AG04450 (cell line): Measurements from ENCODE around the gene PRRC1. TPM values are rescaled to one million over a fixed set of nuclear protein-coding genes. Genes with fewer than 3 reads are reported as not detected.

Experiments used
- CTCF ChIA-PET: fragments of 300-600, 350-600 bp; formaldehyde crosslinking; extraction: SDS; loops from one replicate; lab custom pipeline; 2022; ENCODE audit warnings: antibody characterized with exemption, inconsistent platforms; lab: Charles Lee
- POLR2A ChIA-PET: fragments of 350-600 bp; formaldehyde crosslinking; extraction: SDS; loops from one replicate; lab custom pipeline; 2021; ENCODE audit warnings: antibody characterized with exemption, inconsistent platforms; lab: Yijun Ruan, JAX
- DNase-seq: peaks from one replicate; pipeline ENCODE4 v3.0.0-alpha.2; 2011; ENCODE audit warnings: low read depth, low spot score
- H3K27ac ChIP-seq: one replicate; pipeline ENCODE4 v1.5.1; 2012; ENCODE audit warnings: low read depth, low read length, control low read depth
- H3K27me3 ChIP-seq: one replicate; pipeline ENCODE4 v1.6.0; 2012; ENCODE audit warnings: low read length; ENCODE audit not compliant: control insufficient read depth, insufficient read depth
- H3K4me3 ChIP-seq: 2 replicates; pipeline ENCODE4 v1.5.1; 2011; ENCODE audit warnings: mild to moderate bottlenecking, low read depth, low read length, control low read depth
- H3K9me3 ChIP-seq: 2 replicates; pipeline ENCODE4 v1.5.1; 2012; ENCODE audit warnings: low read length; ENCODE audit not compliant: control insufficient read depth, insufficient read depth
- CTCF ChIP-seq: IDR thresholded peaks from 2 replicates; pipeline ENCODE4 v1.5.1; 2011; ENCODE audit warnings: low read depth, low read length, control low read depth, inconsistent platforms
- polyA plus RNA-seq: library from polyadenylated mRNA; depleted of rRNA; stranded (reverse); fragments of >200 nt; gene quantifications from 2 replicates; pipeline ENCODE4 v1.2.3, GENCODE V29; 2011

Gene PRRC1
- polyA plus RNA-seq, 1 experiment: 120 TPM

GRCh38 chr5:127587246-127587917 is 69.9 kb downstream of the PRRC1 start:
- Histone ChIP-seq H3K4me3 (no peak overlapping the region), H3K27ac (no peak overlapping the region), H3K27me3 (peaks cover 2% of the 10 kb centered on the region), H3K9me3 (no peaks in the 10 kb centered on the region)
- TF ChIP-seq CTCF: no peak
- CTCF ChIA-PET: no interaction called here
- POLR2A ChIA-PET: no interaction called here
- DNase-seq: no peak

DNA sequence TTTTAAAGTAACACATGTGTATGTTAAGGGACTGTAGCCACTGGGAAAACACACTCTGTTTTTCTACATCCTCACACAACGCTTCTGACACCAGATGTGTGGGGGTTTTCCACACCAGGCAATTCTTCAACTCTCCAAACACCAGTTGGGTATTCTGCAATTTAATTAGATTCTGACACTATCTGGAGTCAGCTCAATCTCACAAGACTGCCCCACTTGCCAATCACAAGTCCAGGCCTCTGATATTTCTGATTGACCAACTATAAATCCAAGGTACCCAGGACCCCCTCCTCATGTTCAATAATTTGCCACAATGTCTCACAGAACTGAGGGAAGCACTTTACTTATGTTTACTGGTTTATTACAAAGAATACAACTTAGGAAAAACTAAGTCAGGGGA is 70.9 kb downstream of the PRRC1 start:
- Histone ChIP-seq H3K27me3 (peaks cover 2% of the 10 kb centered on the region), H3K9me3 (no peaks in the 10 kb centered on the region), H3K27ac (no peak overlapping the region), H3K4me3 (no peak overlapping the region)
- CTCF ChIA-PET: no interaction called here
- no peak for DNase-seq
- POLR2A ChIA-PET: no interaction called here
- no peak for TF ChIP-seq CTCF

DNA sequence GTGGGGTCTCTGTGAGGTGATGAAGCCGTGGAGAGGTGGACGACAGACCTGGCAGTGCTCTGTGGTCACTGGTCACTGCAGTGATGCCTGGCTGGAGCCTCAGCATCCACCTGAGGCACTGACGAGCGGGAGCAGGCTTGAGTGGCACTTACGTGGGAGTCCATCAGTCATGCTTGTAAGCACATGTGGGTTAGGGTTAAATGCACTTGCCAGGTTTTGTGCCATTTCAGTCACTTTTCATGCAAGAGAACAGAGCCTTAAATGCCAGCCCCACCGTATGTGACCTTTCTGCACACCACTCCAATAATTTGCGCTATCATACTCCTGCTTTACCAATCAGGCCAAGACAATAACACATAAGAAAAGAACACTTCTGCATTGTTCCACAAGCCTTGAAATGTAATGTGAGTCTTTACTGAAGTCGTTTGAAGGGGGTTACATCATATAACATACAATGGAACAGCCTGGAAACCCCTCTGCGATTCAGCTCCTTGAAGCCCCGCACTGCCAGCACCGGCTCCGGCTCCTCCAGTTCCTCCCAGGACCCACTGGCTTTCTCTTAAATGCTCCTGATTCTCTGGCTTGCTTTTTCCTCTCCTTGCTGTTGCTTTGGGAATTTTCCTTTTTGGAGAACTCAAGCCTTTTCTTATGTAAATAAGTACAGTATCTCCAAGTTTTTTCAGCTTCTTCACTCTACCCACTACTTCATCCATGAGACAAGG is 72.0 kb downstream of the PRRC1 start:
- no peak for DNase-seq
- CTCF ChIA-PET: no interaction called here

GRCh38 chr5:127590156-127590722 is 72.8 kb downstream of the PRRC1 start:
- Histone ChIP-seq H3K9me3 (no peaks in the 10 kb centered on the region), H3K27me3 (peaks cover 2% of the 10 kb centered on the region), H3K27ac (no peak overlapping the region), H3K4me3 (no peak overlapping the region)
- ChIA-PET POLR2A (no interaction called here), CTCF (no interaction called here)
- no peak for DNase-seq
- no peak for TF ChIP-seq CTCF

More for the DNA sequence above, 72.0 kb downstream of the PRRC1 start:
- Histone ChIP-seq H3K4me3 (no peak overlapping the region), H3K27me3 (peaks cover 2% of the 10 kb centered on the region), H3K9me3 (no peaks in the 10 kb centered on the region), H3K27ac (no peak overlapping the region)
- POLR2A ChIA-PET: no interaction called here
- TF ChIP-seq CTCF: no peak
